Left lobe of liver (tissue), 2 donors: Measurements from ENCODE around the gene REC8. TPM values are rescaled to one million over a fixed set of nuclear protein-coding genes. Genes with fewer than 3 reads are reported as not detected.

ENCODE experiments used
- ATAC-seq: fragments of 200-7000 bp; cut with Tn5 transposase; one replicate; pipeline ENCODE4 v1.9.1; 2020; ENCODE audit warnings: mild to moderate bottlenecking, moderate library complexity
- DNase-seq: peaks from one replicate; pipeline ENCODE4 v3.0.0-alpha.2; 2020; ENCODE audit warnings: low spot score
- total RNA-seq: library from RNA; stranded (reverse); gene quantifications from one replicate; pipeline ENCODE4 v1.2.1, GENCODE V29; 2021
- donor health status: DM: no; HTN: no; CAD: no; lungs with moderate emphysema.
- donor health status: DM: no; HTN: yes; CAD: no.

The REC8 gene, protein sequence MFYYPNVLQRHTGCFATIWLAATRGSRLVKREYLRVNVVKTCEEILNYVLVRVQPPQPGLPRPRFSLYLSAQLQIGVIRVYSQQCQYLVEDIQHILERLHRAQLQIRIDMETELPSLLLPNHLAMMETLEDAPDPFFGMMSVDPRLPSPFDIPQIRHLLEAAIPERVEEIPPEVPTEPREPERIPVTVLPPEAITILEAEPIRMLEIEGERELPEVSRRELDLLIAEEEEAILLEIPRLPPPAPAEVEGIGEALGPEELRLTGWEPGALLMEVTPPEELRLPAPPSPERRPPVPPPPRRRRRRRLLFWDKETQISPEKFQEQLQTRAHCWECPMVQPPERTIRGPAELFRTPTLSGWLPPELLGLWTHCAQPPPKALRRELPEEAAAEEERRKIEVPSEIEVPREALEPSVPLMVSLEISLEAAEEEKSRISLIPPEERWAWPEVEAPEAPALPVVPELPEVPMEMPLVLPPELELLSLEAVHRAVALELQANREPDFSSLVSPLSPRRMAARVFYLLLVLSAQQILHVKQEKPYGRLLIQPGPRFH
- total RNA-seq: 2.6 TPM

DNA sequence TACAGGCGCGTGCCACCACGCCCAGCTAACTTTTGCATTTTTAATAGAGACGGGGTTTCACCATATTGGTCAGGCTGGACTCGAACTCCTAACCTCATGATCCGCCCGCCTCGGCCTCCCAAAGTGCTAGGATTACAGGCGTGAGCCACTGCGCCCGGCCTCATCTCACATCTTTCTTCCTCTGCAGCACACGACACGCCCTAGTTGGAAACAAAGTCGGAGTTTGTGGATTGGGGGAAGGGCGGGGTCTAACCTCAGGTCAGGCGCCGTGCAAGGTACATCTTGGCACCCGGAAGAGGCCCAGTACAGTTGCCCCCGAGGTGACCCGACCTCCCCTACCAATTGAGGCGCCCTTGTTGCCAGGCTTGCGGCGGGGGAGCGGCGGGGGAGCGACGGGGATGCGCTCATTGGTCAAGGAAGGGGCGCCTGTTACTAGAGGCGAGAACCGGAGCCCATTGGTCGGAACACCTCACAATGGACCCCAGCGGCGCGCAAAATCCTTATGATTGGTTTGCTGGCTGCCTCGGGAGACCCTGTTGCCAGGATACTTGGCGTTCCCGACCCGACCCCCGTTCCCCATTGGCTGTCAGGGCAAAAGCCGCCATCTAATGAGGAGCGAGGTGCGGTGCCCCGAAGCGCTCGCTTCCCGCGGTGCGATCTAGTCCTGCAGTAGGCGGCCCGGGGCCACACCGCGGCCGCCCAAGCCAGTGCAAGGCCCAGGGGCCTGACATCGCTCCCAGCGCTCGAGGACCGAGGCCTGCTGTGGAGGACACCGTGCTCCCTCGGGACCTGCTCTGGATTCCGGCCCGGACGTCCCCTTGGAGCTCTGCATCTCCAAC, at the start of gene REC8:
Gene REC8 (plus strand): TSS at position 659 of the 839 bp plus-strand sequence. CDS start 473 bp downstream, outside the sequence.
- peak; percentile 50 for ATAC-seq
- no peak for DNase-seq

DNA sequence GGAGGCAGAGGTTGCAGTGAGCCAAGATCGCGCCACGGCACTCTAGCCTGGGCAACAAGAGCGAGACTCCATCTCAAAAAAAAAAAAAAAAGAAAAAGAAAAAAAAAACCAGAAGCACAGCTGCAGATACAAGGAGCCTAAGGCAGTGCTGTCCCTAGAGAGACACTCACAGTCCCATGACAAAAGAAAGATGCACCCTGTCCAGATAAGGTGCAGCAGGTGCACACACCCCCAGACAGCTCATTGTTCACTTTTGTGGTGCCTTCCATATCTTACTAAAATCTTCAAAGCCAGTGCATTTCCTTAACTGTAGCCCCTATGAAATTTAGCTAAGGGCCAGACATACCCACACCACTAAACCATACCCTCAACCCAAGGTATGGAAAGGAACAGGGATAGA, 49.5 kb upstream of the REC8 start:
- ATAC-seq: no peak

DNA sequence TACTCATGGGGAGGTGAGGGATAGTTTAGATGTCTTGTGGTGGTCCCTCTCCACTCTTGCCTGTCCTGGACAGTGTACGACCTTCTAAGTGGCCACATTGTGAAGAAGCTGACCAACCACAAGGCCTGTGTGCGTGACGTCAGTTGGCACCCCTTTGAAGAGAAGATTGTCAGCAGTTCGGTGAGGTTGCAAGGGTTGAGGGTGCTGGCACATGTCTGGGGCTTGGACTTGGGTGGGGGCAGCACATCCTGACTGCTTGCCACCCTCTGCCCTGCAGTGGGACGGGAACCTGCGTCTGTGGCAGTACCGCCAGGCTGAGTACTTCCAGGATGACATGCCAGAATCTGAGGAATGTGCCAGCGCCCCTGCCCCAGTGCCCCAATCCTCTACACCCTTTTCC, 49.0 kb upstream of the REC8 start:
- ATAC-seq: peak; percentile 4

More for the DNA sequence above, 49.5 kb upstream of the REC8 start:
- DNase-seq: no peak

DNA sequence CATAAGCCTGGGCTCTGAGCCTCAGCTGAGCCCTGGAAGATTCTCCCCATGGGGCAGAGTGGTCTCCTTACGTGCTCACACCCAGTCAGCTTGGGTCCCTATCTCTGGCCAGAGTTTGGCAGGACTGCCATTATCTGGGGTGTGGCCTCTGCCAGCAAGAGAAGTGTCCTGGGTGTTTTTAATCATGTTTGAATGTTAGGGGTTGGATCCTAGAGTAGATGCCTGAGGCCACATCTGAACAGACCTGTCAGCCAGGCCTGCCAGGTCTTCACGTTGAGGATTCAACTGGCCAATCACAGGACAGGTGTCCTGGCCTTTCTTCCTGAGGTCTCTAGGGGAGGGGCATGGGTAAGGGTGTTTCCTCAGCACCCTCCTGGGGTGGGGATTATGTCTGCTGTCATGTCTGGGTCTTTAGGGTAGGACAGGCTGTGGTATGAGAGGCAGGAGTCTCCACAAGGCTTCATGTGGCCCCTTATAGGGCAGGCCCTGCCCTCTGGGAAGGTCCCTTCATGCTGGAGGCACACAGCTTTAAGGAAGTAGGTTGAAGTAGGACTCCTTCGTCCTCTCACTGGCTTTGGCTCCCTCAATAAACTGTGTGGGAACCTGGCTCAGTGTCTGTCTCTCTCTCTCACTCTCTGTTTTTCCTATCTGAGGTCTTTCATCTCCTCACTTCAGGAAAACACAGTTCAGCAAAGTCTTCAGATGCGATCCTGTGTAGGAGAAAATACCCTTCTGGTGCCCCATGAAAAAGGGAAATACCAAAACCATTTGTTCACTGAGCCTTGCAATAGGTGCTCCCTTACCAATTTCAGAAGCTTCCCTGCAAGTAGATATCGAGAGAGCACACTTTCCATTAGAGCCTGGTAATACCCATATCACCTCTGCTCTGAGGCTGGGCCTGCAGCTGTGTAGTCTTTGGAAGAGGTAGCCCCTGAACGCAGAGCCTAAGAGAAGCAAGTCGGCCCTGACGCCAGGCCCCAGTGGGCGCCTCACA, 48.2 kb upstream of the REC8 start:
- peak; percentile 5 for ATAC-seq

More for the DNA sequence above, 49.0 kb upstream of the REC8 start:
- no peak for DNase-seq

DNA sequence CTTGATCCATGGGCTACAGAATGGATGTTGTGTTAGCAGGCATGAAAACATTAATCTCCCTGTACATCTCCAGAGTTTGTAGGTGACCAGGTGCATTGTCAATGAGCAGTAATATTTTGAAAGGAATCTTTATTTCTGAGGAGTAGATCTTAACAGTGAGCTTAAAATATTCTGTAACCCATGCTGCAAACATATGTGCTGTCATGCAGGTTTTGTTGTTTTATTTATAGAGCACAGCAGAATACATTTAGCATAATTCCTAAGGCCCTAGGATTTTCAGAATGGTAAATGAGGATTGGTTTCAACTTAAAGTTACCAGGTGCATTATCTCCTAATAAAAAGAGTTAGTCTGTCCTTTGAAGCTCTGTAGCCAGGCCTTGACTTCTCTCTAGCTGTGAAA, 44.9 kb upstream of the REC8 start:
- DNase-seq: no peak

More for the DNA sequence above, 48.2 kb upstream of the REC8 start:
- DNase-seq: no peak

DNA sequence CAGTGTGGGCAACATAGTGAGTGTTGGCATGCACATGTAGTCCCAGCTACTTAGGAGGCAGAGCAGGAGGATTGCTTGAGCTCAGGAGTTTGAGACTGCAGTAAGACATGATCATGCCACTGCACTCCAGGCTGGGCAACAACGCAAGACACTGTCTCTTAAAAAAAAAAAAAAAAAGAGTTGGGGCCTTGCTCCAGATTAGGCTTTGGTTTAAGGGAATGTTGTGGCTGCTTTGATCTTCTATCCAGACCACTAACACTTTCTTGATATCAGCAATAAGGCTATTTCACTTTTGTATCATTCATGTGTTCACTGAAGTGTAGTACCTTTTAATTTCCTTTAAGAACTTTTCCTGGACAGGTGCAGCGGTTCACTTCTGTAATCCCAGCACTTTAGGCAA, 44.2 kb upstream of the REC8 start:
- no peak for ATAC-seq
- no peak for DNase-seq

More for the DNA sequence above, 44.9 kb upstream of the REC8 start:
- no peak for ATAC-seq

DNA sequence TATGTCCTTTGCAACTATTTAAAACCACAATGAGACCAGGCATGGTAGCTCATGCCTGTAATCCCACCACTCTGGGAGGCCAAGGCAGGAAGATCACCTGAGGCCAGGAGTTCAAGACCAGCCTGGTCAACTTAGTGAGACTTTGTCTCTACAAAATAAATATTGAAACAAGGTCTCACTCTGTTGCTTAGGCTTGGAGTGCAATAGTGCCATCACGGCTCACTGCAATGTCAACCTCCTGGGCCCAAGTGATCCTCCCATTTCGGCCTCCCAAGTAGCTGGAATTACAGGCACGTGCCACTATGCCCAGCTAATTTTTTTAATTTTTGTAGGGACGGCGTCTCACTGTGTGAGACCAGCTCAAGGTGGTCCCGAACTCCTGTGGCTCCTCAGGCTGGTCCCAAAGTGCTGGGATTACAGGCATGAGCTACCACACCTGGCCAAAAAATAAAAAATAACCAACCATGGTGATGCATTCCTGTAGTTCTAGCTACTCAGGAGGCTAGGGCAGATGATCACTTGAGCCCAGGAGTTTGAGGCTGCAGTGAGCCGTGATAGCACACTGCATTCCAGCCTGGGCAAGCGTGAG, 42.4 kb upstream of the REC8 start:
- no peak for DNase-seq
- ATAC-seq: no peak

DNA sequence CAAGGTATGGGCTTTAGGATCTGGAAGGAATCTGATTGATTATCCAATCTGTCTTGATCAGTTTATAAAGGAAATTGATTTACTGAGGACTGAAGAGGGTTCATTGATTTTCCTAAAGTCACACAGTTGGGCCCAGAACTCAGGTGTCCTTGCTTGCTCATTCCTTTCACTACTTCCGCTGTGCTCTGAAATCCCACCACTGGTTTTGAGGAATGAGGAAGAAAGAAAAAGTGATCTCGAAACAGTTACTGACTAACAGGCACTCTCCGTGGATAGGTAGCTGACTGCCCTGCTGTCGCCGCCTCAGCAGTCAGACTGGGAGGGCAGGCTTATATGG, 41.5 kb upstream of the REC8 start, which contains the start of gene FITM1:
Gene FITM1 (plus strand): TSS at position 280 of the 337 bp plus-strand sequence. CDS start 905 bp downstream, outside the sequence.
- DNase-seq (no peak), ATAC-seq (no peak)

DNA sequence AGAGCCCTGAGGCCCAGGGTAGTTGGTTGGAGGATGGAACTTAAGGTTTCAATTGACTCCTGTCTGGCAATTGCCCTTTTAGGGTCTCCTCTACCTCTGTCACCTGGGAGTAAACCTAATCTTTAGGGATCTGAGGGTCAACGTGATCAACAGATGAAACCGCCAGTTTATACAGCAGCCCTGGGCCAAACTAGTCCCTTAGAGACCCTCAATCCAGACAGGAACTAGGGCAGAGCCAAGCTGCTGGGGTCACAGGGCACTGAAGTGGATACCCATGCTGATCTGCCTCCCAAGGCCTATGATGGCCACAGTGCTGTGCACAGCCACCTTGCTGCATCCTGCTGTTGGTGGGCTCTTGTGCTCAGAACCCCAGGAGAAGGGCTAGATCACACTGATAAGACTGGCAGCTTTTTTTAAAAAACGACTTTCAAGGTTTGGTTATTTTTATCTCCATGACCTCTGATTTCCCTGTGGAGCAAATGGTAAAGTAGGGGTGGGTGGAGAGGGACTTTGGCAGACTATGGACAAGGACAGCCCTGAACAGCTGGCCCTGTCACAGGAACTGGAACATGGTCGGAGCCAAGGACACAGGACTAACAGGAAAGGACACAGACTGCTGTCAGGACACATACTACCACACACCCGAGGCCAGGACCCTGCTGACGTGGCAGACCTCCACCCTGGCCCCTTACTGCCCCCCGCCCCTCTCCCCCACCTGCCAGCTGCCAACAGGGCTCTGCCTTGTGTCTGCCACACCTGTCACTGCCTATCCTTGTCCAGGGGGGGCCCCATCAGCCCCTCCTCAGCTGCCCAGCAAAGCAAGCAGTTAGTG, 40.9 kb upstream of the REC8 start:
- peak; percentile 70 for ATAC-seq
- DNase-seq: peak; percentile 90

DNA sequence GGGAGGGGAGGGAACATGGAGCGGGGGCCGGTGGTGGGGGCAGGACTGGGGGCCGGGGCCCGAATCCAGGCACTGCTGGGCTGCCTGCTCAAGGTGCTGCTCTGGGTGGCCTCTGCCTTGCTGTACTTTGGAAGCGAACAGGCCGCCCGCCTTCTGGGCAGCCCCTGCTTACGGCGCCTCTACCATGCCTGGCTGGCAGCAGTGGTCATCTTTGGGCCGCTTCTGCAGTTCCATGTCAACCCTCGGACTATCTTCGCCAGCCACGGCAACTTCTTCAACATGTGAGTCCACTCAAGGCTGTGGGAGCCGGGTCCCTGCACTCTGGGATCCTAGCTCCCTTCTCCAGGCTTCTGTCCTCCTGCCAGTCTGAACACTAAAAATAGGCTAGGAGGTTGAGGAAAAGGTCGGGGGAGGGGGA, 40.3 kb upstream of the REC8 start:
- DNase-seq: no peak
- ATAC-seq: peak; percentile 19

DNA sequence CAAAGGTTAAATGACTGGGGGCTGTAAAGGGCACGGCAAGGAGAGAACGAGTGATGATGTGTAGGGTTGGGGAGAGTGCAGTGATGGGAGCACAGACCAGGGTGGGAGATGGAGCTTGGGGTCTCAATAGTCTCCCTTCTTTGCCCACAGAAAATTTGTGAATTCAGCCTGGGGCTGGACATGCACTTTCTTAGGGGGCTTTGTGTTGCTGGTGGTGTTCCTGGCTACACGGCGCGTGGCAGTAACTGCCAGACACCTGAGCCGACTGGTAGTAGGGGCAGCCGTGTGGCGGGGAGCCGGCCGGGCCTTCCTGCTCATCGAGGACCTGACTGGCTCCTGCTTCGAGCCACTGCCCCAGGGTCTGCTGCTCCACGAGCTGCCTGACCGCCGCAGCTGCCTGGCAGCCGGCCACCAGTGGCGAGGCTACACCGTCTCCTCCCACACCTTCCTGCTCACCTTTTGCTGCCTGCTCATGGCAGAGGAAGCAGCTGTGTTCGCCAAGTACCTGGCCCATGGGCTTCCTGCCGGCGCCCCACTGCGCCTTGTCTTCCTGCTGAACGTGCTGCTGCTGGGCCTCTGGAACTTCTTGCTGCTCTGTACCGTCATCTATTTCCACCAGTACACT, 39.7 kb upstream of the REC8 start:
- ATAC-seq (peak; percentile 32), DNase-seq (peak; percentile 81)

DNA sequence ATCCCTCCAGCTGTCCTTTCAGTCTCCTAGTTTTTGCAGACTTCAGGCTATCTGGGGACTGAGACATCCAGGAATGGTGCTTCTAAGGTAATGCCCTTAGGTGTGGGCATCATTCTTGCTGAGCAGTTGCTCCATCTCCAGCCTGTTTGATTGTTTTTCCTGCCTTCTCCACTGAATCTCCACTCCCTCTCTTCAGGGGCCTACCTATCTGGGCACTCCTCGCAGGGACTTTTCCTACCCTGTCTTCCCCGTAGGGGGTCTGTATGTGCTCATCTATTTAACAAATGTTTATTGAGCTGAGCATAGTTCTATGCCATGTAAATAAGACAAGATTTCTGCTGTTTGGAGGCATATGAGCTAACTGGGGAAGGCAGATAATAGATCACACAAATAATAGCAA, 38.9 kb upstream of the REC8 start:
- DNase-seq: no peak
- no peak for ATAC-seq

DNA sequence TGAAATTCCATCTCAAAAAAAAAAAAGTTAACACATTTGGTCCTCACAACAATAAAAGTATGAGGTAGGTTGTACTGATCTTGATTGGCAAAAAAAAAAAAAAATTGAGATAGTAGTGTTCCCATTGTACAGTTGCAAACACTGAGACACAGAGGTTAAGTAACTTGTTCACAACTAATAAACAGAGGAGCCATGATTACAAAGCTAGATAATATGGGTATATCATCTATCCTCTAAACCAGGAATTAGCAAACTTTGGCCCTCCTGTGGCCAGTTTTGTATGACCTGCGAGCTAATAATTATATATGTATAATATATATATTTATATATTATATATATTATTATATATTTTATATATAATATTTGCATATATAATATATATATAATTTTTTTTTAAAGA, 38.1 kb upstream of the REC8 start:
- DNase-seq (no peak), ATAC-seq (no peak)

DNA sequence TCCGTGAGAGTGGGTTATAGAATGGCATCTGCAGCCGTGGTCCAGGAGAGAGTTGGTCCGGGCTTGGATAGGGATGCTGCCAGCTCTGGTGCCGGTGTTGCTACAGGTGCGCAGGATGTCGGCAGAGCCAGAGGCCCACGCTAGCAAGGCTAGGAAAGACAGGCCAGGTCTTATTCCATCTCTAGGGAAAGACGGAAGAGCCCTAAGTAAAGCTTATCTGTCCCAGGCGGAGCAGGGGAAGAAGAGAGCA, 36.4 kb upstream of the REC8 start:
- no peak for DNase-seq
- ATAC-seq: no peak

DNA sequence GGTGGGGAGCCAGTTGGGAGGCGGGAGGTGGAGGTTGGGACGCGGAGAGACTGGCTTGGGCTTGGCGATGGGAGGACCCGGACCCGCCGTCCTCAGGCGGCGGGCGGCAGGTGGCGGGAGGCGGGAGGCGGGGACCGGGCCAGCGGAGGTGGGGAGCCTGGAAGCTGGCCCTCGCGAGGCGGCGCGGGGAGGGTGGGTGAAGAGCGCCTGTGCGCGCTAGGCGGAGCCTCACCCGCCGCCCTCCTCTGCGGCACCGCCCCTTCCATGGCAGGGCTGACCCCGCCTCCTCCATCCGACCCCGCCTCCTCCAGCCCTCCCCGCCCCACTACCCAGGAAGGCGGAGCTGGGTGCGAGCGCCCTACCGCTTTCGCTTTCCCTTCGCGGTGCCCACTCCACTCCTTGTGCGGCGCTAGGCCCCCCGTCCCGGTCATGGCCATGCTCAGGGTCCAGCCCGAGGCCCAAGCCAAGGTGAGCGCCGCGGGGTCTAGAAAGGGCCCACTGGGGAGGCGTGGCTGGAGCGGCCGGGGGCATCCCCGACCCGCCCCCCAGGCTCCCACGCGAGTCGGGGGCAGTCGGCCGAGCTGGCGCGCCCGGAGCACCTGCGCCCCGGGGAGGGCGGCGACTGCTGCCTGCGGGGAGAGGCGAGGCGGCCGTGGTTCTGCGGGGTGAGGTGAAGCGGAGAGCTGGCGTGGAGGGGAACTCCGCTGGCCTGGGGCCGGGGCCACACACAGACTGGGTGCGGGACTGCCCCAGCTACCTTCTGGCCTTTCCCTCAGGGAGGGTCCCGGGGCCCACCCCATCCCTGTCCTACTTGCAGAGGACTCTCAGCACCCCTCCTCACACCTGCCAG, 35.8 kb upstream of the REC8 start, which contains the start of gene PSME1:
Gene PSME1 (plus strand): TSS at position 361 of the 850 bp plus-strand sequence. CDS start 69 bp downstream, at position 430.
- ATAC-seq: peak; percentile 86
- DNase-seq: peak; percentile 97

DNA sequence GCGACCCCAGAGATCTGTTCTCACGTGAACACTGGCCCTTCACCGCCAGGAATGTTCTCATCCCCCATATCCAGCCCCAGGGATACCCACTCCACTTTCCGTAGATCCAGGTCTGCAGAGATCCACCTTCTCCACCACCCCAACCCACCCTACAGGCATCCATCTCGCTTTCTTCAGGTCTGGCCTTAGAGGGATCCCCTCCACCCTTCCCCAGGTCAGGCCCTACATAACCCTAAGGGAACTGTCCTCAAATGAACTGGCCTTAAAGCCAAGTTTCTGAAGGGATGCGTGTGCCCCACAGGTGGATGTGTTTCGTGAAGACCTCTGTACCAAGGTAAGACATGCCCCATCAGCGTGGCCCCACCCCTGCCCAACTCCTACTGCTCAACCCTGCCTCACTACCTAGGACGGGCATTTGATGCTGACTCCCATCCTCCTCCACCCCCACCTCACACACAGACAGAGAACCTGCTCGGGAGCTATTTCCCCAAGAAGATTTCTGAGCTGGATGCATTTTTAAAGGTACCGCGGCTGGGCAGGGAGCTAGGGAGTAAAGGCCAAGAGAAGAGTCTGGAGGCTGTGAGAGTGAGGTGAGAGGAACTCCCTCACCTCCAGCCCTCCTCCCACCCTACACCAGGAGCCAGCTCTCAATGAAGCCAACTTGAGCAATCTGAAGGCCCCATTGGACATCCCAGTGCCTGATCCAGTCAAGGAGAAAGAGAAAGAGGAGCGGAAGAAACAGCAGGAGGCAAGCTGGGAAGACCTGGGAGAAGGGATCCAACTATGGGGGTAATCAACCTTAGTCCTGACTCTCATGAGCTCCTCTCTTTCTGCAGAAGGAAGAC, 35.0 kb upstream of the REC8 start:
- ATAC-seq (no peak), DNase-seq (no peak)
